ENCODE measurements around the gene CSGALNACT2.
"Not testable (repeated sequence)": the region's sequence is repeated elsewhere in the genome, so short reads cannot be mapped to it uniquely, and the experiment has no call there.

Gene CSGALNACT2

GRCh38 chr10:43217563-43218205 lies 79.4 kb downstream of the CSGALNACT2 start:
- DNase-seq = no peak

DNA sequence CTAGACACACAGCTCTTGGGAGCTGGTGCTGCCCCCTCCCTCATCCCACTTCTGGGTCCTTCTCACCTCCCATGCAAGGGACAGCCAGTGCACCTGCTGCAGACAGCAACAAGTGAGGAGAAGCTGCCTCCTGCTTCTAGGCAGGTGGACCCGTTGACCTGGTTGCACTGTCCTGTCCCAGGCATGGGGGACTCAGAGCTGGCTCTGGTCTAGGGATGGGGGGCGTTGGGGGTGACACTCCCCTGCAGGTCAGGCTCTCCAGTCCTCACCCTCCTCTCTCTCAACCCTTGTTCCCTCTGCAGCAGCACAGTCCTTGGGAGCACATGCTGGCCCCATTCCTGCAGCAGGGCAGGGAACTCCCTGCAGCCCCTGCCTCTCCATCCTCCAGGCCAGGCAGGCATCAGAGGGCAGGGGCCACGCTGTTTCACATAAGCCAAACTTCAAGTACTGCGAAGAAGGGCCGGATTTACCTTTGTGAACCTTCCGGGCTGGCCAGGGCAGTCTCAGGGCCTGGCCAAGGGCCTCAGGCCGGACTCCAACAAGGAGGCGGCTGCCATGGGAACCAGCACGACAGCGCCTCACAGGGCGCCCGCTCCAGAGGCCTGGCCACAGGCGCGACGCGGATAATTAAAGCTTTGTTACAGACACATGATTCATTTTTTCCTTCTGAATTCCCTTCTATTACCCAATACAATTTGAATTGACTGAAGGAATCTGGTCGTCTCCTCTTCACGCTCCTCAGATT lies 80.1 kb downstream of the CSGALNACT2 start:
- no peak for DNase-seq

GRCh38 chr10:43218951-43219837 lies 80.9 kb downstream of the CSGALNACT2 start:
- no peak for DNase-seq

DNA sequence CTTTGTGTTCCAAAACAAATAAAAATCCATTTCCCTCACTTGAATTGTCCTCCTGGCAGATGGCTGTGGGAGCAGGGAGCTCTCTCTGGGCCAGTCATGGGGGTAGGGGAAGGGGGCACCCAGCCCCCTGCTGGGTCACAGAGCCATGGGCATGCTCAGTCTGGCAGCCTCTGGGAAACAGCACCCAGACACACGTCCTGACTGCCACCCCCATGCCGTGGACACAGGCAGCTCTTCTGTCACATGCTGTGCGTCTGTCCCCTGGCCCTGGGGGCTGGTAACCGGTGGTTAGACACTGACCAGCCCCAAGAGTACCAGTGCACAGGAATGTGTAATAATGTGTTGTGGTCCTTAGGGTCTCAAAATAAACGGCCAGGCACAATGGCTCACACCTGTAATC lies 81.6 kb downstream of the CSGALNACT2 start:
- no peak for DNase-seq

DNA sequence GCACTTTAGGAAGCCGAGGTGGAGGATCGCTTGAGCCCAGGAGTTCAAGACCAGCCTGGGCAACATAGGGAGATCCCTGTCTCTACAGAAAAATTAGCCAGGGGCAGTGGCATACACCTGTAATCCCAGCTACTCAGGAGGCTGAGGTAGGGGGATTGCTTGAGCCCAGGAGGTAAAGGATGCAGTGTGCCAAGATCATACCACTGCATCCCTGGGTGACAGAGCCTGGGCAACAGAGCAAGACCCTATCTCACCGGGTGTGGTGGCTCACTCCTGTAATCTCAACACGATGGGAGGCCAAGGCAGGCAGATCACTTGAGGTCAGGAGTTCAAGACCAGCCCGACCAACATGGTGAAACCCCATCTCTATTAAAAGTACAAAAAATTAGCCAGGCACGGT lies 82.0 kb downstream of the CSGALNACT2 start:
- not testable (repeated sequence) for DNase-seq

- DNase-seq = no peak
Observed at GRCh38 chr10:43220657-43221418, 82.6 kb downstream of the CSGALNACT2 start.

DNA sequence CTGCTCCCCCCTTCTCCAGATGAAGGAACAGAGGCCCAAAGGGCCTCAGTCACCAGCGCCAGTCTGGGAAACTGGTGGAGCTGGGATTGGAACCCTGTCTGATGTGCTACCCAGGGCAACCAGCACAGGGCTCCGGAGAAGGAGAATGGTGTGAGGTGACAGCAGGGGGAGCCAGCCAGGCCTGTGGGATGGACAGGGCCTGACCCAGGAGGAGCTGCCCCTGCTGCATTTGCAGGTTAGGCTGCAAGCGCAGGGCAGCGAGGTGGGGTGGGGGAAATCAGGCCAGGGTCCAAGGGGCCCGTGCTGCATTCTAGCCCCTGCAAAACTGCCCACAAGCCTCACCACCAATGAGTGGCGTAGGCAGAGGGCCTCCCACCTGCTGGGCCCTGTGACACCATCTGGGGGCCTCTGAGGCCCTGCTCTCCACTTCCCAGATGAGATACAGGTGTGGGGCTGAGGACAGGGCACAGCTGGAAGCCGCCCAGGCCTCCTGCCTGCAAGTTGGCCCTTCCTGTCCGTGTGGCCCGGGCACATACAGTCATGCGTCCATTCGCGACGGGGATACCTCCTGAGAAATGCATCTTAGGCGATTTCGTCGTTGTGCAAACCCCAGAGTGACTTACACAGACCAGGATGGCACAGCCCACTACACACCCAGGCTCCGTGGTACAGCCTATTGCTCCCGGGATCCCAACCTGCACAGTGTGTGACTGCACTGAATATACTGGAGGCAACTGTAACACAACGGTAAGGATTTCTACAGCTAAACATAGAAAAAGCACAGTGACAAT lies 83.4 kb downstream of the CSGALNACT2 start:
- DNase-seq = no peak

- DNase-seq = no peak
Observed at GRCh38 chr10:43222210-43222720, 84.0 kb downstream of the CSGALNACT2 start.

DNA sequence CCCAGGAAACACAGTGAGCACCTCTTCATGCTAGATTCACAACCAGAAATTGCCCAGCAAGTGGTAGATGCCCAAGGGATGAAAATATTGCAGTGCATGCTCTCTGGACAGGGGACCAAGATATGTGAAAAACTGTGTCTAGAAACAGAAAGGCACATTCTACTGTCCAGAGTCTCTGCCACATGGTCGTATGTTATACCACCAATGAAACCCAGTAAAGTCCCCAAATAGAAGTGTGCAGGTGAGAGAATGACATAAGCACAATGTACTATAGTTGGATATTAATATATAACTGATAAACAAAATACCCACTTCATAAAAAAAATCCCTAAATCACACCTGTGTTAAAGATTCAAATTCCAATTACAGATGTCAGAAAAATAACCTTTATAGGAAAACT lies 84.8 kb downstream of the CSGALNACT2 start:
- no peak for DNase-seq

DNA sequence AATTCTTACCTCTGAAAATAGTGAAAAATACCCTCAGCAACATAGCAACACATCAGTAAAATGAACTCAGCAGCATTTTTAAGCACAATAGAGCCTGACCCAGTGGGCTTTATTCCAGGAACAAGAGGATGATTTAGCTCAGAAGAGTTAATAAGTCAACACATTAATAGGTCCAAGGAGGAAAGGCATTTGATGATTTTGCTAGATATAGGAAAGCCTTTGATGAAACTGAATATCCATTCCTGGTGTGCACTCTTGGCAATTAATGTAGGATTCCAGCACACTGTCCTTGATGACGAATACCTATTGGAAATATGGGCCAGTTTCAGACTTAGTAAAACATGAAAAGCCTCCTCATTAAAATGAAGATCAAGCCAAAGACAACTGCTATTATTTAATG lies 86.1 kb downstream of the CSGALNACT2 start:
- DNase-seq = no peak

GRCh38 chr10:43225004-43225786 lies 87.0 kb downstream of the CSGALNACT2 start:
- DNase-seq = no peak

DNA sequence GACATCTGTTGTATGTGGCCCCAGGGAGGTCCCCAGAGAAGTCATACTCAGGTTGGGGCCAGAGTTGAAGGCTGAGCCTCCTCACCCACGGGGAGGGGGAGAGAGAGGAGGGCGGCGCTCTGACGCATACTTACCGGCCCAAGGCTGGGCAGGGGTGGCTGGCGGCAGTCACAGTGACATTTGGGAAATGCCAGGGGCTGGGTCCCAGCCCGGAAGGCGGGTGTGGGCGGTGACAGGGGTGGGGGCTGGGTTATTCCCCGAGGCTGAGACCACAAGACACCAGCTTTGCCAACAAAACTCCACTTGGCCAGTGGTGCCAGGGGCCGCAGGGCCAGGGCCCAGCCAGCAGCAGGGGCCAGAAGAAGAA lies 87.5 kb downstream of the CSGALNACT2 start:
- DNase-seq = no peak

DNA sequence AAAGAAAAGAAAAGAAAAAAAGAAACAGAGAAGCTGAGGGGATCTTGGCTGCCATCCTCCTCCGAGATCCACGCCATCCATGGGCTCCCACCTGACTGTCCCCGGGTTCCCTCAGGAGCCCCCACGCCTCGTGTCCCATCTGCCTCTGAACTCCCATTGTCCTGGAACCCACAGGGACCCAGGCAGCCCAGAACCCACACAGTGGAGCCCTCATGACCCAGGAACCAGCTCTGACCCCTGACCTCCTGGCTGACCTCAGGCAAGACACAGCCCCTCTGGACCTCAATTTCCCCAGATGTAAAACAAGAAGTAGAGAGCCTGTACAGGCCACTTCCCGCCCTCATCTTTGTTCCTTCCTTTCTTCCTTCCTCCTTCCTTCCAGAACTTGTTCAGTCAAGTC lies 88.2 kb downstream of the CSGALNACT2 start:
- no peak for DNase-seq

GRCh38 chr10:43226851-43227845 lies 88.9 kb downstream of the CSGALNACT2 start:
- no peak for DNase-seq

DNA sequence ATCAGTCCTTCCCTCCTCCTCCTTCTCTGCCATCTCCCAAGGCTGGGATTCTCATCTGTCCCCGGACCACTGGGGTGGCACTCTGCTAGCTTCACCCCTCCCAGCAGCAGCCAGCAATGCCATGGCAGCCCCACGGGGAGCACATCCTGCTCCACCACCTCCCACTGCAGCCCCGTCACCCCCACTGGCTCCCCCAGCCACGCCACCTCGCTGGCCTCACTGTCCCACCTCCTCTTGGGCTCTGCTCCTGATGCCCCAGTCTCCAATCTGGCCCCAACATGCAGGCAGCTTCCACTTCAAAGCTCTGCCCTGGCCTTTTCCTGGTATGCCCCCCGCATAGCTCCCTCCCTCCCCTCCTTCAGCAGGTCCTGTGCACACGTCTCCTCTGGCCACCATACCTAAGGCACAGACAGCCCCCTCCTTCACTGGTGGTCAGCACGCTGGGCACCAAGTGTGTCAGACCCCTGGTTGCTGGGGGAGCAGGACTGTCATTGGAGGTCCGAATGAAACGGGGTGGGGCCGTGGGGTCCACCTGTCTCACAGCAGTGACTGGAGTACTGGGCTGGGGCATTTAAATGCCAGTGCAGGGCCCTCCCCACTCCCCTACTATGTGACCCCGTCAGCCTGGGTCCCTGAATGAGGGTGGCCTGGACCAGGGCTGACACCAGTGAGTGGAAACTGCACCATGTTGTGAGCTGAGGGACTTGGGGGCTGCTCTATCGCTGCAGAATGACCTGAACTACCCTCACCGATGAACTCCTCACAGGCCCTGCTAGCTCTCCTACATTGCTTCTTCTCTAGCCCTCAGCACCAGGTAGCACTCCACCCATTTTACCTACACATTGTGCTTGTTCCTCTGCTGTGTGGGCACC lies 89.9 kb downstream of the CSGALNACT2 start:
- DNase-seq = no peak

- DNase-seq = no peak
Observed at GRCh38 chr10:43228783-43229207, 90.5 kb downstream of the CSGALNACT2 start.

GRCh38 chr10:43229208-43230061 lies 91.2 kb downstream of the CSGALNACT2 start:
- DNase-seq = no peak
